Transverse colon (tissue), 4 donors: ENCODE measurements around the gene MGLL. TPM values are rescaled to one million over a fixed set of nuclear protein-coding genes. Genes with fewer than 3 reads are reported as not detected.

Experiments used
- DNase-seq: peaks from one replicate; pipeline ENCODE4 v3.0.0-alpha.2; 2019
- H3K27ac ChIP-seq, 4 donors: fragments of 200-600 bp; sonication (generic); 2 replicates each; pipeline ENCODE4 v1.5.1; 2016 to 2018; ENCODE audit warnings: inconsistent platforms in 4 of 4
- H3K27me3 ChIP-seq: fragments of 200-600 bp; sonication (generic); 2 replicates; pipeline ENCODE4 v1.5.1; 2017; ENCODE audit warnings: inconsistent platforms
- H3K36me3 ChIP-seq, 4 donors: fragments of 200-600 bp; sonication (generic); 2 replicates each; pipeline ENCODE4 v1.5.1; 2017 to 2019; ENCODE audit warnings: inconsistent platforms in 4 of 4
- H3K4me1 ChIP-seq, 4 donors: fragments of 200-600 bp; sonication (generic); 2 replicates each; pipeline ENCODE4 v1.5.1; 2017 to 2020; ENCODE audit warnings: inconsistent platforms in 4 of 4
- H3K4me3 ChIP-seq, 4 donors: fragments of 200-600 bp; sonication (generic); 1 replicate in 1 of 4; 2 replicates in 3 of 4; pipeline versions ENCODE4 v1.5.1 to v1.6.1; 2017 to 2019; ENCODE audit warnings: inconsistent platforms in 4 of 4
- H3K9me3 ChIP-seq, 2 donors: fragments of 200-600 bp; sonication (generic); 2 replicates each; pipeline ENCODE4 v1.5.1; 2017 to 2019; ENCODE audit warnings: inconsistent platforms in 2 of 2
- CTCF ChIP-seq, 5 experiments: fragments of 200-600 bp in 3 of 5; fragments of 450-650 bp in 2 of 5; sonication (generic) in 3 of 5; IDR thresholded peaks; 1 replicate in 2 of 5; 2 replicates in 3 of 5; pipeline ENCODE4 v1.5.1; 2016 to 2017; ENCODE audit warnings: antibody characterized with exemption in 5 of 5, inconsistent platforms in 3 of 5, mild to moderate bottlenecking in 2 of 5, moderate library complexity in 1 of 5
- EP300 ChIP-seq: sonication (generic); formaldehyde crosslinking; IDR thresholded peaks from one replicate; pipeline ENCODE4 v1.6.1; 2017; ENCODE audit warnings: antibody characterized with exemption, low read depth
- POLR2A ChIP-seq: fragments of 450-650 bp; IDR thresholded peaks from one replicate; pipeline ENCODE4 v1.6.1; 2016; ENCODE audit warnings: antibody characterized with exemption, mild to moderate bottlenecking, moderate library complexity
- POLR2AphosphoS5 ChIP-seq, 3 donors: sonication (generic); formaldehyde crosslinking; IDR thresholded peaks; one replicate each; pipeline ENCODE4 v1.6.1; 2016; ENCODE audit warnings: antibody characterized with exemption in 3 of 3
- WGBS, 2 donors: methylation state at CpG; one replicate each; pipeline ENCODE4 v1.1.5; 2018; ENCODE audit warnings: low coverage in 1 of 2; 5-methylcytosine and 5-hydroxymethylcytosine counted together
- in situ Hi-C, 4 donors: fragments of 200-750 bp; cut with MboI; loops; one replicate each; pipeline versions ENCODE4 v1.15.0 to v1.15.1; 2017; ENCODE audit warnings: low sequenced_read_pairs in 3 of 4, low pct_ligation_motif_present in 1 of 4, low pct_unique_long_range_greater_than_20kb in 1 of 4
- intact Hi-C: fragments of 100-400 bp; cut with DNase I; formaldehyde crosslinking; loops from one replicate; pipeline ENCODE4 v1.15.1; 2023; ENCODE audit warnings: low total_unique reads
- total RNA-seq, 4 donors: library from RNA; depleted of rRNA; stranded (reverse); fragments of >200 nt; gene quantifications; one replicate each; pipeline ENCODE4 v1.1.0, GENCODE V29; 2016

Gene MGLL
- total RNA-seq, 4 donors from 2014 or later = 150 to 329 (median 294) TPM

- H3K27me3 ChIP-seq = no peaks in the 10 kb centered on the region
- H3K9me3 ChIP-seq = no peaks in the 10 kb centered on the region
- DNase-seq = peak; percentile 3
- intact Hi-C loops (no loop called here), in situ Hi-C loops (no loop called here)
- no peak overlapping the region for H3K4me3 ChIP-seq
- WGBS, 2 donors = 70% methylated on average over 3 of the region's 3 CpGs; no CpG with 5 or more reads in 1 of the 2 donors
- H3K27ac ChIP-seq = peak overlapping the region in 2 of 4 donors; percentile 52 to 68
- H3K4me1 ChIP-seq = peaks cover 0 to 13% (median 8%) of the 10 kb centered on the region in 4 donors
- TF ChIP-seq POLR2AphosphoS5 (IDR thresholded peaks at IDR 0.05) (no peak), POLR2A (no peak), EP300 (no peak), CTCF (IDR thresholded peaks at IDR 0.05) (no peak)
- no peaks in the 10 kb centered on the region for H3K36me3 ChIP-seq
These were observed 112.8 kb downstream of the MGLL start for GRCh38 chr3:127709320-127710060.

GRCh38 chr3:127708837-127709236 is 113.5 kb downstream of the MGLL start:
- Histone ChIP-seq H3K4me3 (no peak overlapping the region), H3K4me1 (peaks cover 0 to 13% (median 8%) of the 10 kb centered on the region in 4 donors), H3K27ac (peak overlapping the region; percentile 52 to 71 (median 64)), H3K36me3 (no peaks in the 10 kb centered on the region), H3K27me3 (no peaks in the 10 kb centered on the region), H3K9me3 (no peaks in the 10 kb centered on the region)
- in situ Hi-C loops (no loop called here), intact Hi-C loops (no loop called here)
- DNase-seq = no peak
- WGBS, 2 donors = 89 to 100% methylated on average over 2 of the region's 2 CpGs
- no peak for TF ChIP-seq EP300
- TF ChIP-seq POLR2A = no peak
- TF ChIP-seq POLR2AphosphoS5 (IDR thresholded peaks at IDR 0.05) = no peak
- no peak for TF ChIP-seq CTCF (IDR thresholded peaks at IDR 0.05)

- DNase-seq = peak; percentile 5
- intact Hi-C loops (no loop called here), in situ Hi-C loops (no loop called here)
- no peak for TF ChIP-seq EP300
- TF ChIP-seq POLR2AphosphoS5 (IDR thresholded peaks at IDR 0.05) = peak in 2 of 3 donors; percentile 7 to 23
- Histone ChIP-seq H3K36me3 (no peaks in the 10 kb centered on the region), H3K27ac (peak overlapping the region; percentile 52 to 71 (median 64)), H3K4me3 (no peak overlapping the region), H3K9me3 (no peaks in the 10 kb centered on the region), H3K27me3 (no peaks in the 10 kb centered on the region), H3K4me1 (peaks cover 0 to 13% (median 8%) of the 10 kb centered on the region in 4 donors)
- WGBS, 2 donors = 62 to 66% methylated on average over 3 to 13 of the region's 13 CpGs
These were observed 114.4 kb downstream of the MGLL start for GRCh38 chr3:127707851-127708411.

- intact Hi-C loops (no loop called here), in situ Hi-C loops (no loop called here)
- H3K4me1 ChIP-seq = peaks cover 0 to 13% (median 8%) of the 10 kb centered on the region in 4 donors
- TF ChIP-seq EP300 = no peak
- TF ChIP-seq CTCF (IDR thresholded peaks at IDR 0.05) = no peak
- TF ChIP-seq POLR2A = no peak
- TF ChIP-seq POLR2AphosphoS5 (IDR thresholded peaks at IDR 0.05) = no peak
- H3K4me3 ChIP-seq = no peak overlapping the region
- H3K27ac ChIP-seq = peak overlapping the region; percentile 28 to 68 (median 56)
- DNase-seq = peak; percentile 3
- H3K9me3 ChIP-seq = no peaks in the 10 kb centered on the region
- WGBS, 2 donors = 91 to 94% methylated on average over 7 to 16 of the region's 16 CpGs
- H3K36me3 ChIP-seq = no peaks in the 10 kb centered on the region
- H3K27me3 ChIP-seq = no peaks in the 10 kb centered on the region
These were observed 115.4 kb downstream of the MGLL start for GRCh38 chr3:127706785-127707351.
